IMR-90 (cell line): ENCODE data around the gene UBE2QL1. TPM values are rescaled to one million over a fixed set of nuclear protein-coding genes. Genes with fewer than 3 reads are reported as not detected.

Source experiments
- ATAC-seq: fragments of 200-7000 bp; cut with Tn5 transposase; 2 replicates; pipeline ENCODE4 v1.9.1; 2020; ENCODE audit warnings: low read depth, mild to moderate bottlenecking, moderate library complexity
- BruUV-seq: library from RNA; stranded (reverse); fragments of 400-500 nt; replicated peaks from 2 replicates; lab custom pipeline; 2021; lab: Mats Ljungman, UMichigan
- CTCF ChIA-PET: fragments of 300-600 bp; formaldehyde crosslinking; extraction: SDS; loops from one replicate; lab custom pipeline; 2021; ENCODE audit warnings: antibody characterized with exemption; lab: Yijun Ruan, JAX
- POLR2A ChIA-PET: fragments of 300-600 bp; sonication (Branson Sonifier 250); formaldehyde crosslinking; loops from one replicate; lab custom pipeline; 2022; ENCODE audit warnings: antibody characterized with exemption; ENCODE audit not compliant: unreplicated experiment; lab: Charles Lee
- DNase-seq: peaks from one replicate; pipeline ENCODE4 v3.0.0; 2013
- H2AFZ ChIP-seq: replicated peaks from 2 replicates; pipeline ENCODE3; 2013; ENCODE audit warnings: low read length, mild to moderate bottlenecking; ENCODE audit not compliant: poor library complexity
- H2AK5ac ChIP-seq: 2 replicates; pipeline ENCODE4 v1.6.1; 2013; ENCODE audit warnings: low read depth, low read length, inconsistent platforms
- H2AK9ac ChIP-seq: replicated peaks from 2 replicates; pipeline ENCODE3; 2013; ENCODE audit warnings: mild to moderate bottlenecking, low read depth, low read length, moderate library complexity; ENCODE audit not compliant: poor library complexity
- H2BK120ac ChIP-seq: 2 replicates; pipeline ENCODE4 v1.6.1; 2013; ENCODE audit warnings: low read depth, low read length, inconsistent platforms
- H2BK15ac ChIP-seq: 3 replicates; pipeline ENCODE4 v1.6.1; 2013; ENCODE audit warnings: low read depth, low read length, inconsistent platforms
- H2BK20ac ChIP-seq: 2 replicates; pipeline ENCODE4 v1.6.1; 2013; ENCODE audit warnings: low read depth, mild to moderate bottlenecking, inconsistent platforms, low read length, moderate library complexity
- H2BK5ac ChIP-seq: 2 replicates; pipeline ENCODE4 v1.6.1; 2013; ENCODE audit warnings: mild to moderate bottlenecking, low read depth, low read length, inconsistent platforms; ENCODE audit not compliant: poor library complexity, severe bottlenecking
- H3K14ac ChIP-seq: replicated peaks from 2 replicates; pipeline ENCODE4 v1.6.1; 2013; ENCODE audit warnings: low read depth, low read length, inconsistent platforms
- H3K18ac ChIP-seq: 2 replicates; pipeline ENCODE4 v1.6.1; 2013; ENCODE audit warnings: low read depth, low read length, control low read depth
- H3K23ac ChIP-seq: 2 replicates; pipeline ENCODE4 v1.6.1; 2013; ENCODE audit warnings: low read depth, low read length, inconsistent platforms
- H3K27ac ChIP-seq: 2 replicates; pipeline ENCODE4 v1.5.1; 2013; ENCODE audit warnings: mild to moderate bottlenecking, control low read depth, low read length; ENCODE audit not compliant: insufficient read depth
- H3K27me3 ChIP-seq: 2 replicates; pipeline ENCODE4 v1.6.1; 2013; ENCODE audit warnings: low read length; ENCODE audit not compliant: control insufficient read depth, insufficient read depth
- H3K36me3 ChIP-seq: 2 replicates; pipeline ENCODE4 v1.6.1; 2013; ENCODE audit warnings: low read length, mixed read lengths; ENCODE audit not compliant: control insufficient read depth, insufficient read depth
- H3K4ac ChIP-seq: 2 replicates; pipeline ENCODE4 v1.6.1; 2013; ENCODE audit warnings: low read depth, low read length, inconsistent platforms
- H3K4me1 ChIP-seq: 2 replicates; pipeline ENCODE4 v1.6.1; 2013; ENCODE audit warnings: low read length, mixed read lengths; ENCODE audit not compliant: control insufficient read depth, insufficient read depth
- H3K4me2 ChIP-seq: 2 replicates; pipeline ENCODE4 v1.6.1; 2013; ENCODE audit warnings: low read depth, mild to moderate bottlenecking, control low read depth, low read length, moderate library complexity
- H3K4me3 ChIP-seq: 2 replicates; pipeline ENCODE4 v1.5.1; 2013; ENCODE audit warnings: low read depth, mild to moderate bottlenecking, control low read depth, low read length, moderate library complexity; ENCODE audit not compliant: insufficient read depth
- H3K56ac ChIP-seq: 2 replicates; pipeline ENCODE4 v1.6.1; 2013; ENCODE audit warnings: low read length, inconsistent platforms; ENCODE audit not compliant: insufficient read depth; ENCODE audit errors: extremely low read depth
- H3K79me1 ChIP-seq, 2 experiments: 2 replicates each; pipeline ENCODE4 v1.6.1; 2013; ENCODE audit warnings: low read length in 2 of 2, inconsistent platforms in 1 of 2, low read depth in 1 of 2
- H3K9ac ChIP-seq: 2 replicates; pipeline ENCODE4 v1.6.1; 2013; ENCODE audit warnings: low read depth, low read length, control low read depth
- H3K9me1 ChIP-seq: 2 replicates; pipeline ENCODE4 v1.6.1; 2013; ENCODE audit warnings: low read length, inconsistent platforms; ENCODE audit not compliant: insufficient read depth
- H3K9me3 ChIP-seq: 2 replicates; pipeline ENCODE4 v1.6.1; 2013; ENCODE audit warnings: low read length; ENCODE audit not compliant: control insufficient read depth, insufficient read depth
- H4K20me1 ChIP-seq: 2 replicates; pipeline ENCODE4 v1.6.1; 2013; ENCODE audit warnings: low read length, inconsistent platforms; ENCODE audit not compliant: insufficient read depth
- H4K5ac ChIP-seq: 2 replicates; pipeline ENCODE4 v1.6.1; 2013; ENCODE audit warnings: mild to moderate bottlenecking, low read depth, low read length, control low read depth
- H4K8ac ChIP-seq, 2 experiments: 2 replicates each; pipeline ENCODE4 v1.6.1; 2013; ENCODE audit warnings: low read depth in 2 of 2, low read length in 2 of 2, control low read depth in 1 of 2, inconsistent platforms in 1 of 2
- H4K91ac ChIP-seq: 2 replicates; pipeline ENCODE4 v1.6.1; 2013; ENCODE audit warnings: low read depth, low read length, inconsistent platforms; ENCODE audit not compliant: insufficient read depth
- POLR2A ChIP-seq: IDR thresholded peaks from 2 replicates; pipeline ENCODE4 v1.6.1; 2012; ENCODE audit warnings: mild to moderate bottlenecking, low read depth, low read length
- RAD21 ChIP-seq: IDR thresholded peaks from 2 replicates; pipeline ENCODE4 v1.6.1; 2012; ENCODE audit warnings: low read length, improper control_type of control experiment
- SMC3 ChIP-seq: fragments of 150-350 bp; IDR thresholded peaks from 2 replicates; pipeline ENCODE4 v1.6.1; 2016; ENCODE audit warnings: low read depth, mild to moderate bottlenecking, antibody characterized with exemption, low read length, moderate library complexity
- WGBS, 2 experiments: methylation state at CpG; one replicate each; pipeline versions ENCODE4 v1.1.5 to v1.1.7; 2013; ENCODE audit warnings: missing lambda C conversion rate in 2 of 2; ENCODE audit not compliant: insufficient read length in 1 of 2; ENCODE audit errors: extremely low coverage in 2 of 2; 5-methylcytosine and 5-hydroxymethylcytosine counted together
- dilution Hi-C: fragments of 300-500 bp; cut with HindIII; formaldehyde crosslinking; loops from one replicate; pipeline ENCODE4 v1.14.3; 2018; ENCODE audit warnings: low sequenced_read_pairs; ENCODE audit not compliant: unreplicated experiment
- in situ Hi-C: fragments of 300-500 bp; cut with MboI; formaldehyde crosslinking; loops from 3 replicates; pipeline ENCODE4 v1.14.3; 2019; ENCODE audit warnings: low sequenced_read_pairs, inconsistent platforms, mixed read lengths
- intact Hi-C: fragments of 100-400 bp; cut with micrococcal nuclease; formaldehyde crosslinking; loops from 2 replicates; pipeline ENCODE4 v1.10.0; 2022
- polyA plus RNA-seq, 3 experiments: library from polyadenylated mRNA; depleted of rRNA; stranded (reverse); fragments of >200 nt; gene quantifications; 2 replicates each; pipeline ENCODE4 v1.2.3, GENCODE V29; 2012; ENCODE audit warnings: low replicate concordance in 1 of 3
- total RNA-seq: library from RNA; depleted of rRNA; stranded (reverse); fragments of >200 nt; gene quantifications from 2 replicates; pipeline ENCODE4 v1.2.3, GENCODE V29; 2012

Gene UBE2QL1
- total and polyA plus RNA-seq, 2 of the 4 experiments (the other 2 are of a cell fraction), result not detected

DNA sequence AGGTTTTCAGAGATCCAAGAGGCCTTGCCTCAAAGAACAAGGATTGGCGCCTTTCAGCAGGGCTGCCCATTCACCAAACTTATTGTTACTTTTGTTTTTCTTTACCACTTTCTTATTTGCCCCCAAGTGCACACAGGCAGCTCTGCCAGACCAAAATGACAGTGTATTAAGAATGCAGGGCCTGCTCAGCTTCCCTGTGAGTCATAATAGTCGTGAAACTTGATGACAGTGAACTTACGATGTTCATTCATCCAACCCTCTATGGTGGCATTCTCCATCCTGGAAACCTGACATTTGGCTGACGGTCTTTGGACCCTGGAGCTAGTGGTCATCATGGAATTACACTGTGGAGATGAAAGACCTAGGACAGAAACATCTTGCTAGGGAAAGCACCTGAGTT lies 44.3 kb downstream of the UBE2QL1 start:
- H3K4me1 ChIP-seq, result no peaks in the 10 kb centered on the region
- H3K4ac ChIP-seq, result no peak overlapping the region
- no peaks in the 10 kb centered on the region for H3K9me3 ChIP-seq
- H2AK5ac ChIP-seq, result no peak overlapping the region
- no peak overlapping the region for H3K18ac ChIP-seq
- no peak overlapping the region for H2AFZ ChIP-seq
- H3K27ac ChIP-seq, result no peak overlapping the region
- intact Hi-C loops (no loop called here), in situ Hi-C loops (no loop called here), dilution Hi-C loops (no loop called here)
- H4K5ac ChIP-seq, result no peak overlapping the region
- no peak overlapping the region for H3K14ac ChIP-seq
- no peak overlapping the region for H2BK15ac ChIP-seq
- H3K4me3 ChIP-seq, result no peak overlapping the region
- no peak overlapping the region for H2BK20ac ChIP-seq
- no peaks in the 10 kb centered on the region for H3K27me3 ChIP-seq
- H2AK9ac ChIP-seq, result no peak overlapping the region
- no peak overlapping the region for H2BK5ac ChIP-seq
- WGBS, 2 experiments, result no CpG with 5 or more reads among the region's 4 CpGs
- H4K20me1 ChIP-seq, result no peaks in the 10 kb centered on the region
- H4K8ac ChIP-seq, result no peak overlapping the region
- no peak for DNase-seq
- H3K9ac ChIP-seq, result no peak overlapping the region
- H3K23ac ChIP-seq, result no peak overlapping the region
- H2BK120ac ChIP-seq, result no peak overlapping the region
- H3K4me2 ChIP-seq, result no peak overlapping the region
- no peak overlapping the region for H3K56ac ChIP-seq
- TF ChIP-seq POLR2A, result no peak
- no peak for TF ChIP-seq RAD21
- TF ChIP-seq SMC3, result no peak
- H3K79me1 ChIP-seq, result no peaks in the 10 kb centered on the region
- BruUV-seq, result no TSS peak
- H4K91ac ChIP-seq, result no peak overlapping the region
- ATAC-seq, result no peak
- no peaks in the 10 kb centered on the region for H3K36me3 ChIP-seq
- ChIA-PET POLR2A (no interaction called here), CTCF (no interaction called here)
- H3K9me1 ChIP-seq, result no peaks in the 10 kb centered on the region
